H1 (cell line): Measurements from ENCODE around the gene CUL9. TPM values are rescaled to one million over a fixed set of nuclear protein-coding genes. Genes with fewer than 3 reads are reported as not detected.

ENCODE experiments used
- CTCF ChIA-PET: fragments of 300-600 bp; sonication (Branson Sonifier 250); formaldehyde crosslinking; loops from one replicate; lab custom pipeline; 2021; ENCODE audit not compliant: partially characterized antibody; lab: Charles Lee
- POLR2A ChIA-PET: fragments of 300-600 bp; sonication (Branson Sonifier 250); formaldehyde crosslinking; loops from one replicate; lab custom pipeline; 2021; ENCODE audit warnings: inconsistent platforms; ENCODE audit not compliant: partially characterized antibody; lab: Charles Lee
- DNase-seq, 2 experiments: peaks; one replicate each; pipeline versions ENCODE4 v3.0.0 to v3.0.0-alpha.2; 2010 to 2022; ENCODE audit warnings: low spot score in 2 of 2, low read depth in 1 of 2, mixed read lengths in 1 of 2
- FAIRE-seq: peaks from 2 replicates; lab custom pipeline; 2011; peaks lifted over from hg19 to GRCh38; lab: Jason Lieb, UNC
- H2AFZ ChIP-seq: 2 replicates; pipeline ENCODE4 v1.8.1; 2012; ENCODE audit warnings: low read length, inconsistent platforms
- H2AK5ac ChIP-seq: 2 replicates; pipeline ENCODE4 v1.6.1; 2013; ENCODE audit warnings: low read depth, low read length
- H2BK120ac ChIP-seq: replicated peaks from 2 replicates; pipeline ENCODE3; 2013; ENCODE audit warnings: low read depth, low read length, inconsistent platforms
- H2BK12ac ChIP-seq: 2 replicates; pipeline ENCODE4 v1.6.1; 2013; ENCODE audit warnings: low read depth, low read length
- H2BK15ac ChIP-seq: 2 replicates; pipeline ENCODE4 v1.6.1; 2013; ENCODE audit warnings: low read length
- H2BK20ac ChIP-seq: 2 replicates; pipeline ENCODE4 v1.6.1; 2013; ENCODE audit warnings: low read length
- H2BK5ac ChIP-seq: 2 replicates; pipeline ENCODE4 v1.6.1; 2013; ENCODE audit warnings: low read depth, low read length
- H3K14ac ChIP-seq: 2 replicates; pipeline ENCODE4 v1.6.1; 2013; ENCODE audit warnings: inconsistent platforms; ENCODE audit not compliant: insufficient read length
- H3K18ac ChIP-seq: 2 replicates; pipeline ENCODE4 v1.6.1; 2013; ENCODE audit warnings: low read length; ENCODE audit errors: extremely low read depth
- H3K23ac ChIP-seq: 2 replicates; pipeline ENCODE4 v1.6.1; 2013; ENCODE audit warnings: inconsistent platforms; ENCODE audit not compliant: insufficient read length
- H3K23me2 ChIP-seq: 2 replicates; pipeline ENCODE4 v1.6.1; 2013; ENCODE audit warnings: low read depth, low read length
- H3K27ac ChIP-seq: 2 replicates; pipeline ENCODE4 v1.6.1; 2011; ENCODE audit warnings: low read depth, low read length, inconsistent platforms
- H3K27me3 ChIP-seq, 4 experiments: replicated peaks in 1 of 4; 1 replicate in 1 of 4; 2 replicates in 3 of 4; pipeline versions ENCODE4 v1.6.1 to v1.8.1; 2011 to 2013; ENCODE audit warnings: low read length in 3 of 4, mild to moderate bottlenecking in 3 of 4, inconsistent platforms in 2 of 4, mixed read lengths in 2 of 4, moderate library complexity in 1 of 4; ENCODE audit not compliant: control insufficient read depth in 3 of 4, insufficient read depth in 3 of 4; ENCODE audit errors: extremely low read depth in 1 of 4
- H3K36me3 ChIP-seq, 4 experiments: 2 replicates each; pipeline versions ENCODE4 v1.6.1 to v1.8.1; 2011 to 2013; ENCODE audit warnings: mild to moderate bottlenecking in 4 of 4, low read length in 3 of 4, moderate library complexity in 2 of 4, control low read depth in 1 of 4, inconsistent platforms in 1 of 4; ENCODE audit not compliant: insufficient read depth in 4 of 4, control insufficient read depth in 2 of 4
- H3K4ac ChIP-seq: replicated peaks from 2 replicates; pipeline ENCODE3; 2013; ENCODE audit warnings: low read length, low read depth, mixed read lengths, inconsistent platforms; ENCODE audit not compliant: insufficient read length
- H3K4me1 ChIP-seq, 4 experiments: replicated peaks in 1 of 4; 1 replicate in 1 of 4; 2 replicates in 3 of 4; pipeline versions ENCODE4 v1.6.1 to v1.8.1; 2011 to 2013; ENCODE audit warnings: low read length in 3 of 4, inconsistent platforms in 2 of 4, mixed read lengths in 1 of 4; ENCODE audit not compliant: insufficient read depth in 4 of 4, control insufficient read depth in 3 of 4
- H3K4me2 ChIP-seq, 2 experiments: 2 replicates each; pipeline versions ENCODE4 v1.6.1 to v1.8.1; 2011 to 2013; ENCODE audit warnings: low read depth in 2 of 2, low read length in 2 of 2, control low read depth in 1 of 2, inconsistent platforms in 1 of 2, mild to moderate bottlenecking in 1 of 2; ENCODE audit not compliant: insufficient read depth in 1 of 2
- H3K4me3 ChIP-seq, 4 experiments: fragments of 200-600, 300-600 bp in 1 of 4; sonication (generic), shearing (Covaris generic), sonication (Bioruptor Twin) in 1 of 4; 2 replicates each; pipeline versions ENCODE4 v1.5.1 to v1.8.1; 2011 to 2016; ENCODE audit warnings: low read length in 4 of 4, low read depth in 3 of 4, control low read depth in 2 of 4, inconsistent platforms in 2 of 4, mild to moderate bottlenecking in 2 of 4, mixed read lengths in 1 of 4, moderate library complexity in 1 of 4; ENCODE audit not compliant: insufficient read depth in 2 of 4; ENCODE audit errors: extremely low read depth in 1 of 4
- H3K56ac ChIP-seq: replicated peaks from 2 replicates; pipeline ENCODE3; 2013; ENCODE audit warnings: low read depth, mild to moderate bottlenecking, mixed read lengths, low read length, inconsistent platforms; ENCODE audit not compliant: insufficient read length
- H3K79me1 ChIP-seq: 2 replicates; pipeline ENCODE4 v1.6.1; 2013; ENCODE audit warnings: low read depth, low read length, control low read depth
- H3K79me2 ChIP-seq, 2 experiments: 2 replicates each; pipeline versions ENCODE4 v1.6.1 to v1.8.1; 2012 to 2013; ENCODE audit warnings: low read length in 2 of 2, mild to moderate bottlenecking in 2 of 2, inconsistent platforms in 1 of 2; ENCODE audit not compliant: insufficient read depth in 2 of 2, control insufficient read depth in 1 of 2
- H3K9ac ChIP-seq, 4 experiments: replicated peaks in 1 of 4; 1 replicate in 1 of 4; 2 replicates in 3 of 4; pipeline versions ENCODE4 v1.6.1 to v1.8.1; 2011 to 2013; ENCODE audit warnings: low read depth in 3 of 4, low read length in 3 of 4, control low read depth in 2 of 4, mild to moderate bottlenecking in 2 of 4, moderate library complexity in 2 of 4, inconsistent platforms in 1 of 4; ENCODE audit errors: extremely low read depth in 1 of 4
- H3K9me3 ChIP-seq, 2 experiments: 2 replicates each; pipeline versions ENCODE4 v1.6.1 to v1.8.1; 2012 to 2013; ENCODE audit warnings: mild to moderate bottlenecking in 2 of 2, moderate library complexity in 2 of 2, control low read depth in 1 of 2, inconsistent platforms in 1 of 2, low read depth in 1 of 2, low read length in 1 of 2, mixed read lengths in 1 of 2; ENCODE audit not compliant: insufficient read depth in 2 of 2
- H4K20me1 ChIP-seq, 2 experiments: replicated peaks in 1 of 2; 2 replicates each; pipeline versions ENCODE3 to v1.8.1; 2011 to 2013; ENCODE audit warnings: inconsistent platforms in 2 of 2, low read length in 2 of 2, mild to moderate bottlenecking in 1 of 2; ENCODE audit not compliant: insufficient read depth in 2 of 2, control insufficient read depth in 1 of 2
- H4K5ac ChIP-seq: 2 replicates; pipeline ENCODE4 v1.6.1; 2013; ENCODE audit warnings: low read length, low read depth, mixed read lengths, inconsistent platforms; ENCODE audit not compliant: insufficient read length
- H4K8ac ChIP-seq: 2 replicates; pipeline ENCODE4 v1.8.0; 2013; ENCODE audit warnings: mild to moderate bottlenecking, moderate library complexity, low read length, inconsistent platforms; ENCODE audit not compliant: insufficient read depth; ENCODE audit errors: extremely low read depth
- H4K91ac ChIP-seq: replicated peaks from 2 replicates; pipeline ENCODE3; 2013; ENCODE audit warnings: low read length, mixed read lengths, inconsistent platforms; ENCODE audit not compliant: insufficient read length
- MAFK ChIP-seq: IDR thresholded peaks from 2 replicates; pipeline ENCODE4 v1.6.1; 2012; ENCODE audit warnings: low read depth, mild to moderate bottlenecking, improper control_type of control experiment, low read length
- RXRA ChIP-seq: IDR thresholded peaks from 2 replicates; pipeline ENCODE4 v1.6.1; 2011; ENCODE audit warnings: low read depth, mild to moderate bottlenecking, low read length, moderate library complexity; ENCODE audit not compliant: insufficient read depth
- WGBS, 2 experiments: shearing (Covaris generic) in 1 of 2; methylation state at CpG; one replicate each; pipeline versions ENCODE4 v1.1.6 to v1.1.7; 2013 to 2015; ENCODE audit warnings: low lambda C conversion rate in 2 of 2, mixed read lengths in 2 of 2, inconsistent platforms in 1 of 2, low coverage in 1 of 2, missing lambda C conversion rate in 1 of 2; ENCODE audit not compliant: insufficient replicate concordance in 2 of 2, insufficient coverage in 1 of 2, insufficient read length in 1 of 2; ENCODE audit errors: extremely low coverage in 1 of 2, missing lambda C conversion rate in 1 of 2; 5-methylcytosine and 5-hydroxymethylcytosine counted together
- polyA plus RNA-seq, 7 experiments: library from polyadenylated mRNA; depleted of rRNA in 3 of 7; stranded (reverse) in 5 of 7; unstranded in 2 of 7; fragments of >200 nt in 5 of 7; fragments of 200-250 nt in 2 of 7; gene quantifications; 1 replicate in 5 of 7; 2 replicates in 1 of 7; 4 replicates in 1 of 7; pipeline versions ENCODE4 v1.2.1 to v1.2.3, GENCODE V29; 2011 to 2013; ENCODE audit warnings: missing spikeins in 2 of 7, mixed read lengths in 2 of 7
- total RNA-seq: library from RNA; stranded (reverse); fragmentation: NEBNext Ultra II Directional; extraction: Animal tissue kit (Norgen Biotek cat#: 25700); gene quantifications from 2 replicates; pipeline ENCODE4 v1.2.1, GENCODE V29; 2021

Gene CUL9
- total and polyA plus RNA-seq, 2 of the 8 experiments (the other 6 are each of a cell fraction or from before 2014, with no cell fraction given), result 7.7 to 9.8 TPM

DNA sequence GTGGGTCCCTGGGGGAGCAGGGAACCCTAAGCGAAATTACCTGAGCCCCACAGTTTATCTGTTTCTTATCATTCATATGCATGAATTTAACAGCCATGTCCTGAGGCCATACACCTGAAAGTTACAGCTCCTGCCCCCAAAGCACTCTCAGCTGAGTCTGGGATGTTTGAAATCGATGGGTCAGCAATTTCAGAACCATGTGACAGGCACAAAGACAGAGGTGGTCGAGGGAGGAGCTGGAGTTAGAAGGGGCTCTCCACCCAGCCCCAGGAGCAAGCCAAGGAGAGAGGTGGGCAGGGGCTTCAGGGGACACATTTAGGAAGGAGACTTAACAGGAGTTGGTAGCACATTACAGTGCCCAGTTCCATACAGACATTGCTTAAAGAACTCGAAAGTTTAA is 76.2 kb downstream of the CUL9 start:
- H4K5ac ChIP-seq, result no peak overlapping the region
- no peaks in the 10 kb centered on the region for H3K9me3 ChIP-seq
- ChIA-PET POLR2A (interaction anchor here (1.0 to 1.4 kb wide), 2 partner anchors 10 to 11 kb away, joined by 5 to 6 read pairs; no protein-coding TSS in a partner anchor), CTCF (interaction anchor here (0.6 to 1.9 kb wide), 7 partner anchors 10 to 98 kb away, joined by 3 to 5 read pairs (median 3); no protein-coding TSS in a partner anchor)
- H3K4me1 ChIP-seq, result no peaks in the 10 kb centered on the region; a peak in 1 of 7 replicates
- no peak overlapping the region for H2BK12ac ChIP-seq
- H2AFZ ChIP-seq, result no peak overlapping the region
- H3K18ac ChIP-seq, result no peak overlapping the region
- H4K20me1 ChIP-seq, result peaks cover 0 to 2% of the 10 kb centered on the region in 2 experiments
- H2AK5ac ChIP-seq, result no peak overlapping the region
- no peak for DNase-seq
- no peak overlapping the region for H4K91ac ChIP-seq
- no peak overlapping the region for H3K4ac ChIP-seq
- H3K4me2 ChIP-seq, result no peak overlapping the region
- H2BK5ac ChIP-seq, result no peak overlapping the region
- no peak overlapping the region for H2BK120ac ChIP-seq
- H2BK15ac ChIP-seq, result 0 out of 2 replicates have a peak overlapping the region, but pooled peaks have one; percentile 46
- FAIRE-seq, result no peak
- H3K27me3 ChIP-seq, result no peaks in the 10 kb centered on the region
- no peaks in the 10 kb centered on the region for H3K79me2 ChIP-seq
- H3K4me3 ChIP-seq, result no peak overlapping the region
- H3K14ac ChIP-seq, result no peak overlapping the region
- no peak overlapping the region for H3K27ac ChIP-seq
- H3K36me3 ChIP-seq, result no peaks in the 10 kb centered on the region
- TF ChIP-seq RXRA (no peak), MAFK (peak; percentile 85)
- no peak overlapping the region for H3K9ac ChIP-seq
- no peak overlapping the region for H3K56ac ChIP-seq
- no peak overlapping the region for H3K23ac ChIP-seq
- WGBS, 2 experiments, result 90% methylated on average over 4 of the region's 4 CpGs; no CpG with 5 or more reads in 1 of the 2 experiments
- H4K8ac ChIP-seq, result no peak overlapping the region
- no peak overlapping the region for H2BK20ac ChIP-seq
- no peaks in the 10 kb centered on the region for H3K79me1 ChIP-seq
- no peaks in the 10 kb centered on the region for H3K23me2 ChIP-seq
